ENCODE results near the gene GNG13.
"Not testable (repeated sequence)": the region's sequence is repeated elsewhere in the genome, so short reads cannot be mapped to it uniquely, and the experiment has no call there.

The GNG13 gene

GRCh38 chr16:761625-762513, 38.7 kb downstream of the GNG13 start:
- DNase-seq (ENCODE audit: low read depth in 2 of 2), result no peak

- DNase-seq (ENCODE audit: low read depth in 2 of 2), result no peak
Observed at GRCh38 chr16:760545-761343, 39.8 kb downstream of the GNG13 start, which contains the start of gene MSLN. TSS of gene MSLN (plus strand) at chr16:760734. CDS start at chr16:762681, 1,947 bp downstream.

- DNase-seq (ENCODE audit: low read depth in 2 of 2), result no peak
Observed at GRCh38 chr16:760065-760464, 40.5 kb downstream of the GNG13 start.

GRCh38 chr16:759110-759910, 41.2 kb downstream of the GNG13 start:
- no peak for DNase-seq (ENCODE audit: low read depth in 2 of 2)

- DNase-seq (ENCODE audit: low read depth in 2 of 2), result no peak
Observed at GRCh38 chr16:756428-756827, 44.1 kb downstream of the GNG13 start.

- no peak for DNase-seq (ENCODE audit: low read depth in 2 of 2)
Observed at GRCh38 chr16:754656-755055, 45.9 kb downstream of the GNG13 start.

- DNase-seq (ENCODE audit: low read depth in 2 of 2), result not testable (repeated sequence)
Observed at GRCh38 chr16:754121-754607, 46.4 kb downstream of the GNG13 start.

- DNase-seq (ENCODE audit: low read depth in 2 of 2), result no peak
Observed at GRCh38 chr16:752007-752312, 48.6 kb downstream of the GNG13 start.

GRCh38 chr16:751152-752006, 49.2 kb downstream of the GNG13 start:
- DNase-seq (ENCODE audit: low read depth in 2 of 2), result no peak

- DNase-seq (ENCODE audit: low read depth in 2 of 2), result no peak
Observed at GRCh38 chr16:750485-750884, 50.0 kb downstream of the GNG13 start.

GRCh38 chr16:749010-749409, 51.5 kb downstream of the GNG13 start:
- no peak for DNase-seq (ENCODE audit: low read depth in 2 of 2)
